GM11168 (cell line): ENCODE data around the gene PRMT3.
"Not testable (repeated sequence)": the region's sequence is repeated elsewhere in the genome, so short reads cannot be mapped to it uniquely, and the experiment has no call there.

ENCODE experiments used
- in situ Hi-C: fragments of 300-500 bp; cut with MboI; formaldehyde crosslinking; loops from one replicate; pipeline ENCODE4 v1.12.0; 2022; ENCODE audit warnings: low sequenced_read_pairs; ENCODE audit not compliant: unreplicated experiment

The PRMT3 gene

DNA sequence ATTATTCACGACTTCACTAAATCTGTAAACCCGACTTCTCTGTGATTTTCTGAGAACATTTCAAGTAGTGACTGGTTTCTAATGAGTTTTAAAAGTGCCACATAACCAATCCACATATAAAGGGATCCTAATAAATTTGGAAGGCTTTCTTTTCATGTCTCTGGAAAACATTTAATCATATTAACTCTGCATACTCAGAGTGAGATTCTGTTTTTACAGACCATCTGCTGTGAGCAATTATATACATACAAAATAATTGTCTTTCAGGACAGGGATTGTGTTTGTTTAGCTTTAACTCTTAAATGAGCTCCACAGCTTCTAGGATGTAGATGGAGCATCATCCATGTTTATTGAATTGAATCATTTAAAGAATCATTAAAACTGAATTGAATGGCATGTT is 65.1 kb downstream of the PRMT3 start:
- in situ Hi-C loops: no loop called here

DNA sequence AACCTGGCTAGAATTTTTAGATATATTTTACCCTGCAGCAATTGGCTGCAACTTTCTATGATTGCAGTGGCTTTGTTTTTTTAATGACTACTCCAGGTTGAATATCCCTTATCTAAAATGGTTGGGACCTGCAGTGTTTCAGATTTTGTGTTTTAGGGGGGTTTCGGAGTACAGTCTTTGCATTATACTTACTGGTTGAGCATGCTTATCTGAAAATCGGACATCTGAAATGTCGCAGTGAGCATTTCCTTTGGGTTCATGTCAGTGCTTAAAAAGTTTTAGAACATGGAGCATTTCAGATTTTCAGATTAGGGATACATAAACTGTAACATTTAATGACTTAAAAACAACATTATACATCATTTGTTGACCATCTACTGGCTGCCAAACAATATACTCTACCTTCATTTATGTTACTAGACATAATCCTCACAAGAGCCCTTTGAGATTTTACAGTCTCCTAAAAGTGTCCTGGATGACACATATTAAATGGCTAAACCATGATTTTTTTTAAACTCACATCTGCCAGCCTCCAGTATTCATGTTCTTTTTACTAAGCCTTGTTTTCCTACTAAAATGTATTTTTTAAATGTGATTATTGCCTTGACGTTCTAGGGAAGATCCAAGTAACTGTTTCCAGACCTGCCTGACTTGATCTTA is 66.3 kb downstream of the PRMT3 start:
- in situ Hi-C loops: no loop called here

DNA sequence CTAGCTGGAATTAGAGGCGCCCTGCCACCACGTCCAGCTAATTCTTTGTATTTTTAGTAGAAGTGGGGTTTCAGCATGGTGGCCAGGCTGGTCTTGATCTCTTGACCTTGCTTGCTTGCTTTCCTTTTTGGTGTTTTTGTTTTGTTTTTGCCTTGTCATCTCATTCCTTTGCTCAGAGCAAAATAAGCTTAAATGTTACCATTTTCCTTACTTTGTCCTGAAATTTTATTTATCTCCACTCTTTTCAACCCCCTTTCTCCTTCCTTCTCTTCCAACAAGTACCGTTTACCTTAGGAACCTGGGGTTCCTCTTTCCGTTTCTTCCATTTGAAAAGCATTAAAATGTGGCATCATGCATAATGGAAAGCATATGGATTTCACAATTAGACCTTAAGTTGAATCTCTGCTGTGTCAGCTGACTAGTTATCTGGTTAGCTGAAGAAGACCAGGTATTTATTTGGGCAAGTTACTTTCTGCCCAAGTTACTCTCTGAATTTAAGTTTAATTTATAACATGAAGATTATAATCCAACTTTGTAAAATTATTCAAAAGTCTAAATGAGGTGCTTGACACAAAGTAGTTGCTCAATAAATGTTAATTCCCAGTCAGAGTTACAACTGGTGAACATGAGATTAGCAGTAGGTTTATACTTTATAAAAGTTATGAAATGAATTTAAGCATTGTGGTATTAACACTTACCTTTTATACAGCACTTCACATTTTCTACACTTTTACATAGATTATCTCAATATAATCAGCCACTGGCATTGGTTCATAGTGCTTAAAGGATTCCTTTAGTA is 69.7 kb downstream of the PRMT3 start:
- in situ Hi-C loops: no loop called here

DNA sequence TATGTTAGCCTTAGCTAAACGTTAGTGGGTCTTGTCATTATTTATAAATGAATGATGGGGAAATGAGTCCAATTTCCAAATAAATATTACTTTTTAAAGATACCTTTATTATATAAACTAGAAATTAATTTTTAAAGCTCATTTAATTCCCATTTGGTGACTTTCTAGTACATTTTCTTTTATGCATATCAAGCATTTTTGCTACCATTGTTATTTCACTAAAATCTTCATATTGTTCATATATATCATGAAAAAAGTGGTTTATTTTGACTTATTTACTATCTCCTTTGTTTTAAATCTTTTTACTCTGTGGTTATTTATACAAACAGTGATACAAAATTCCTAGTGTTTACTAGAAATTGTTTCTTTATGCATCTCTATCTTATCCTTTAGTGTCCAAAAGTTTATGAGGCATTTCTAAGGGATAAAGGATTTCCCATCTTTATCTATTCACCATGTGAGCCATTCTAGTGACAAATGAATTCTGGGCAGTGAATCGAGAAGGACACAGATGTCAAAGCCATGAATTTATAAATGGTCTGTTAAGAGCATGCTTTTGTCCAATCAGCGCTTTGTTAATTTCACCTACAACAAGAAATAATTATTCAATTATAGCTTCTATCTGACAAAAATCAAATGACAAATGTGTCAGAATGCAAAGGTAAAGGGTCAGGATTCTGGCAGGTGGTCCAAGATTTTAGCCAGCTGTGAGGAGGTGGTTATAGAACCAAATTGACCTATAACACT is 70.6 kb downstream of the PRMT3 start:
- in situ Hi-C loops: no loop called here

DNA sequence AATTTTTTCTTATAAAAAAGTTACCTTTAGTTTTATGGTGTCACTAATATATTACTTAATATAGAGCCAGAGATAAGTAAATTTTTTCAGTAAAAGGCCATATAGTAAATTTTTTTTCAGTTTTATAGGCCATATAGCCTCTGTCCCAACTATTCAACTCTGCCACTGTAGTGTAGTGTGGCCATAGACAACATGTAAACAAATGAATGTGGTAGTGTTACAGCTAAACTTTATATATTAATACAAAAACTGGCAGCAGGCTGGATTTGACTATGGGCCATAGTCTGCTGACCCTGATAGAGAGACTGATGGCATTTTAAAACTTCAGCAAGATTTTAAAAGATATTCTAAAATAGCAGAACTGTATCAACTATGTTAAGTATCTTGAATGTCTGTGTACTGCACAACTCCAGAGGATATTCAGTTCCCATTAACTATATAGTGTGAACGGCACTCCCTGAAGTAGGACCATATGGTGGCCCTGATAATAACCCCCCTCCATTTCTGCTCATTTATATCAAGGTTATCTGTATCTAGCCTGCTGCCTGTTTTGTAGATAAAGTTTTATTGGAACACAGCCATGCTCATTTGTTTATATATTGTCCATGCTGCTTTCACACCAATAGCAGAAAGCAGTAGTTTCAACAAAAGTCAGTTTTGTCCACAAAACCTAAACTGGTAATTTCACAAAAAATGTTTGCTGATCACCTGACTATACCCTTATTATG is 71.6 kb downstream of the PRMT3 start:
- in situ Hi-C loops: no loop called here

DNA sequence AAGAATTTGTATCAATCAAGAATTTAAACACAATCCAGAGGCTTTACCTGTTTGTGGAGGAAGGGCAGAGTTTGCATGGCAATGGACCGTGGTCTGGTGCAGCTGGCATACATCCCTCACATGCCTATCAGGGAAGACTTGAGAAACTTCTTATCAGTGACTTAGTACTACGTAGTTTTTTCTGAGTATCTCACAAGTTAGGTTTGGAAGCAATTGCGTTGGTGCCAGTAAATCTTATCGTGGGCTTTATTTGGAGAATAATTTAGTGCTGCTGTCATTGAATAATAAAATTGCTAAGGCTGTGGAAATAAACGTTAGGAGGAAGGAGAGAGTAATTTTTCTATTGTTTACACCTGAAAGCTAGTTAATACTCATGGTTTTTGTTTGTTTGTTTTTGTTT is 72.3 kb downstream of the PRMT3 start:
- in situ Hi-C loops: no loop called here

DNA sequence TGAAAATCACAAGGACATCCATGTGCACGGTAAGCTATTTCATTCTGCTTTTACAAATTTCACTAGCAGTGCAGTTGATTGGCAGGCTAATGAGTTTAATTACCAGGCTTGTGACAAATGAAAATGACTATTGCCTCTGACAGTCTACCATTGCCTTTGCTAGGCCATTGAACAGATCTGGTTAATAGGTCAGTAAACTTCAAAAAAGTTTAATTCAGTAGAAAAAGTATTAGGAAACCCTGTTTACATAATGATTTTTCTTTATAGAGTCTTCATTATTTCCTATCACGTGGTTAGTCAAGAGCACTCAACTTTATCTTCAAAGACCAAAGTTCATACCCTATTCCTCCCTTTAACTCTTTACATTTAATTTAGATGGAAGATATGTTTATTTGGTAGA is 77.0 kb downstream of the PRMT3 start:
- in situ Hi-C loops: no loop called here

DNA sequence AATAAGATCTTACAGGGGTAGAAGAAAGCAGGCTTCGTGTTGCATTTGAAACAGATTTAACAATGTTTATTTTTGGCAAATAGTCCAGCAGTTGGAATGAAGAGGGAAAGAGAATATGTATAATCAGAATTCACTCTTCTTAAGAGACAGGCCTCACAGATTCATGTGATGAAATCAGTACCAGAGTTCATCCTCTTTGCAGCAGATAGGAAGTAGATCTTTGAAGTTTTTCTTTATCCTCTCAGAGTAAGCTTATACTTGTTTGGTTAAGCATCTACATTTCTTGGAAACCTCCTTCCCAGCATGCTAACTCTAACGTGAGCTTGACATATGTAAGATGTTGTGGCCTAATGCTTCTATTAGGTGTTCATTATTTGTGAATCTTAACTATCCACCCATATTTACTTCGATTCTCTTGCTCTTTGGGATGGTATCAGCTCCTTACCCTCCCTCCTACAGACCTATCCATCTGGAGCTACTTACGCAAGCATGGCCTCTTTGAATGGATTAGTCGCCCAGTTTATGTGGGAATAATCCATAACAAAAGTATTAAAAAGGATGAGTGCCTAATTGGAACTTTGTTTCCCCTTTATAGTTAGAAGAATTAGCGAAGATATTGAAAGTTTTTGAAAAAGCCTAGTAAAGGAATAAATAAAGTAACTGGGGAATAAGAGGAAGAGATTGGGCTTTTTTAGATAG is 80.1 kb downstream of the PRMT3 start:
- in situ Hi-C loops: no loop called here

DNA sequence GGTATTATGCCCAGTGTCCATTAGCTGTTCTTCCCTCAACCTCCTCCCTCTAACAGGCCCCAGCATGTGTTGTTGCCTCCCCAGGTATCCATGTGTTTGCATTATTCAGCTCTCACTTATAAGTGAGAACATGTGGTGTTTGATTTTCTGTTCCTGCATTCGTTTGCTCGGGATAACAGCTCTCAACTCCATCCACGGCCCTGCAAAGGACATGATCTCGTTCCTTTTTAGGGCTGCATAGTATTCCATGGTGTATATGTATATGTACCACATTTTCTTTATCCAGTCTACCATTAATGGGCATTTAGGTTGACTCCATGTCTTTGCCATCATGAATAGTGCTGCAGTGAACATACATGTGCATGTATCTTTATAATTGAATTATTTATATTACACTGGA is 82.8 kb downstream of the PRMT3 start:
- in situ Hi-C loops: no loop called here

DNA sequence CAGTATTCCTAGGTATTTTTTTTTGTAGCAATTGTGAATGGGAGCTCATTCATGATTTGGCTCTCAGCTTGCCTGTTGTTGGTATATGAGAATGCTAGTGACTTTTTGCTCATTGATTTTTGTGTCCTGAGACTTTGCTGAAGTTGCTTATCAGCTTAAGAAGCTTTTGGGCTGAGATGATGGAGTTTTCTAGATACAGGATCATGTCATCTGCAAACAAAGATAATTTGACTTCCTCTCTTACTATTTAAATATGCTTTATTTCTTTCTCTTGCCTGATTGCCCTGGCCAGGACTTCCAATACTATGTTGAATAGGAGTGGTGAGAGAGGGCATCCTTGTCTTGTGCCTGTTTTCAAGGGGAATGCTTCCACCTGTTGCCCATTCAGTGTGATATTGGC is 84.4 kb downstream of the PRMT3 start:
- in situ Hi-C loops: not testable (repeated sequence)

DNA sequence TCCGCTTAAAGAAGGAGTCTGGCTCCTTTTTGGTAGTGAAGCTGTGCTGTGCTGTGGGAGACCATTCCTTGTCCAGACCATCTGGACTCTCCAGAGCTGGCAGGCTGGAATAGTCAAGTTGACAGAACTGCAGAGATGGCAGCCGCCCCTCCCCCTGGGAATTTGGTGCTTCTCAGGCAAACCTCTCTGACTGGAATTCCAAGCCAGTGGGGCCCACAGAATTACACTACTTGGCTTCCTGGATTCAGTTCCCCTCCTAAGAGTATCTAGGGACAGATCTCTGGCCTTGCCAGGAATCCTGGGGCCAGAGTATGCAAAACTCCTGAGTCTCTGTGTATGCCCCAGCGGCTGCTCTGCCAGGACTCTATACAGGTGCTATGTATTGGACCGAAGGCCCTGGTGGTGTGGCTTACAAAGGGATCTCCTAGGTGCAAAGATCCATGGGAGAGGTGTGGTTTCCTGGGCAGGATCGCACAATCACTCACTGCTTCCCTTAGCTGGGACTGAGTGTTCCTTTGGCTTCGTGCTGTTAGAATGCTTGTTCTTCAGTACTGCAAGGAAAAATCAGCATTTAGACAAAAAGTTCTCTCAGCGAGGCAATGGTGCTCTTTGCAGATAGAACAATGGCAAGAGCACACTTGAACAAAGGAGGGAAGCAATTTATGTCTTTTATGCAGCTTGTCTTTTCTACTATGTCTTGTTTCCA is 86.8 kb downstream of the PRMT3 start:
- in situ Hi-C loops: no loop called here

DNA sequence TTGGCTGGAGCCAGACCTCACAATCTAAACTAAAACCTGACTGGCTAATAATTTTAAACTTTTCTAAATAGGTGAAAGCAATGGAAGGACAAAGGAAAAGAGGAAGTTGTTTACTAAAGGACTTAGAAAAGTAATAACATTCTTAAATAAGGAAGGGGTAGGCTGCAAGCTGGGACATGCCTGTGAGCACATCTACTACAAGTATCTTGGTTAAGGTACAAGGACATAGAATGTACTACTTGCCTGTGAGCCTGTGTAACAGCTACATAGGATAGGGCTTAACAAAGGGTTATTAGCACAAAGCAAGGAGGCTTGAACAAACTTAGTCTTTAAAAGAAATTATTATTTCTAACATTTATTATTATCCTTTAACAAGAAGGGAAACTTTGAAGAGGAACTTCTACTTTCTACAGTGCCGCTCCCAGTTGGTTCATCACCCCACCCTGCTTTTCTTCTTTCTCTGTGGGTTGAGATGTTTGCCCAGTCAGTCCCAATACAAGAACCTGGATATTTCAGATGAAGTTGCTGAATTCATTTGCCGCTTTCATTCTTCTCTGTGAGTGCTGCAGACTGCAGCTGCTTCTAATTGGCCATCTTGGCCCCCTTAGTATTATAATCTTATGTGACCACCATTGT is 87.5 kb downstream of the PRMT3 start:
- in situ Hi-C loops: no loop called here

DNA sequence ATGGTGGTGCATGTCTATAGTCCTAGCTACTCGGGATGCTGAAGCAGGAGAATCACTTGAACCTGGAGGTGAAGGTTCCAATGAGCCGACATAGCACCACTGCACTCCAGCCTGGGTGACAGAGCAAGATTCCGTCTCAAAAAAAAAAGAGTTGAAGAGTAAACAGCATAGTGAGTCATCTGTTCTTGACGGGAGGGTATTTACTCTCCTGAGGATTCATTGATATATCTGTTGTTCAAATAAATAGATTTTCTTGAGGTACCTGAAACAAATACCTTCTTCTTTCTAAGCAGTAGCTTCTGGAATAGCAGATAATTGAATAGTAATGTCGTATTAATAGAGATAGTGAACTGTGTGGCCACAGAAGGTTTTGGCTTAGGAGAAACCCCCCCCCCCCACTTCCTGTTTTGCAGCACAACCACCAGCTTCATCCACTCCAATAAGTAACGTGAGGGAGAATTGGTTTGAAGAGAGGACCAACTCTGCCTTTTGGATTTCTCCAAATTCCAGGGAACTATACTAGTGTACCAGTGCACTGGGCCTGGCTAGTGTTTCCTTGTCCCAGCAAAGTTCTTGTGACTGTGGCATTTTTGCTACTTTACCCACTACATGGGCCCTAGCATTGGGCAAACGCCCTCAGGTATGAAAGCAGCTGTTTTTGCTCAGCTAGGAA is 90.0 kb downstream of the PRMT3 start:
- in situ Hi-C loops: no loop called here

DNA sequence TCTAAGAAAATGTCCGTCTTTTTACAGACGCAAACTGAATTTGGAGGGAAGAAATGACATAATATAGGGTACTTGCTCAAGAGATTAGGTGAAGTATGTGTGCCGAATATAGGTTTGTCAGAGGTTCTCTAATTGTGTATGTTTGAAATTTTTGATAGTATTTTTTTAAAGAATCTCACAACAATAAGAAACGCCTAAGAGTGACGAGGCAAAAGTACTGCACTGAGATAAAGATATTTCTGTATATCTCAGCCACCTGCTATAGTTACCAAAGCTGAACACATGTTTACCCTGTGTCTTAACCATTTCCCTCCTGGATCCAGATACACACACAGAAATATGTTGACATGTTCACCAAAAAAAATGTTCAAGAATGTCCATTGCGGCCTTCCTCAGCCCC is 92.0 kb downstream of the PRMT3 start:
- in situ Hi-C loops: no loop called here

DNA sequence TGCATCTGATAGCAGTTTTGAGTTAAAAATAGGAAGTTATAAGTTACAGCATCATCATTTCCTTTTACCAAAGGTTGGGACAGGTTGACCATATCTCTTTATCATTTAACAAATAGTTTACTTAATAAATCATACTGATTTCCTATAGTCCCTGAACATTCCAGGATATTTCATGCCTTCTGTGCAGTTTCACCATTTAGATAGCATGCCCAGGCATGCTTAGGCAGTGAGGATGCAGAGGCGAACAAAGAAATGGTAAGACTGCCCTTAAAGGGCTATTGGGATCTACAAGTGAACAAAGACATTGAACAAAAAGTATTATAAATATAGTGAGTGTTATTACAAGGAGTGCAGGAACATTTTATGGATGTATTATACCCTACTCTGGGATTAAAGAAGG is 96.4 kb downstream of the PRMT3 start:
- in situ Hi-C loops: no loop called here

DNA sequence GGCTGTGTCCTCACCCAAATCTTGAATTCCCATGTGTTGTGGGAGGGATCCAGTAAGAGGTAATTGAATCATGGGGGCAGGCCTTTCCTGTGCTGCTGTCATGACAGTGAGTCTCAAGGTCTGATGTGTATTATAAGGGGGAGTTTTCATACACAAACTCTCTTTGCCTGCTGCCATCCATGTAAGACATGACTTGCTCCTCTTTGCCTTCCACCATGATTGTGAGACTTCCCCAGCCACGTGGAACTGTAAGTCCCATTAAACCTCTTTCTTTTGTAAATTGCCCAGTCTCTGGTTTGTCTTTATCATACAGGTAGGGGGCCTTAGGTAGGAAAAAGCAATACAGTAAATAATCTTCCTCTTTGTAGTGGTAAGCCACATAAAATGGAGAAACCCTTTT is 96.9 kb downstream of the PRMT3 start:
- in situ Hi-C loops: not testable (repeated sequence)

DNA sequence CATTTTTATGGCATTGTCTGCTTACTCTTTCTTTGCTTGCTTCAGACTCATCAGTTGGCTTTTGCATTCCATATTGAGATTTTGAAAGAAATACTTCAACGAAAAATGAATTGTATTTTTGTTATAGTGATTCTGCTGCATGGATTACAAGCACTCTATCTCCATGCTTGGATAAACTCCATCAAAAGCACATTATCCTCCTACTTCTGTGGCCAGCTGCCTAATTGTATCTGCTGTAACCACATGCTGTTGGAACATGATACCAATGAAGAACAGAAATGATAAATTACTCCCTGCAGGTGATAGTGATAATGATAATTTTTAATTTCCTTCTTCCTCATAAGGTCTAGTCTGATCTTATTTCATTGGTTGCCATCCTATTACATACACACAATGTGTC is 100.8 kb downstream of the PRMT3 start:
- in situ Hi-C loops: no loop called here

DNA sequence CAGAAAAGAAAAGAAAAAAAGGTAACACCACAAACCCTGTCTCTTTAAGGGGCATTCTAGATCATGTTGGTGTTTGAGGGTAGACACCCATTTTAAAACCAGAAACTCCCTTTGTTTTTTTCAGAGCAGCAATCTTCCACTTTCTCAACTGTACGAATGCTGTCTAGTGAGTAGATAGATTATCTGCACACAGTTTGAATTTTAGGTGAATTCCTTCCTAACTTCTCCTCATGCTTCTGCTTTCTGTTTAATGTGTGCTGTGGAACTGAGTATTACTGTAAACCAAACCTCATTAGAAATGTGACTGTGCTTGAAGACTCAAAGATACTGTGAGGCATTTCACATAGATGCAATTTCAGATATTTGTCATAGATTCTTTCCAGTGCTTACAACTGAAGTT is 102.4 kb downstream of the PRMT3 start:
- in situ Hi-C loops: no loop called here

DNA sequence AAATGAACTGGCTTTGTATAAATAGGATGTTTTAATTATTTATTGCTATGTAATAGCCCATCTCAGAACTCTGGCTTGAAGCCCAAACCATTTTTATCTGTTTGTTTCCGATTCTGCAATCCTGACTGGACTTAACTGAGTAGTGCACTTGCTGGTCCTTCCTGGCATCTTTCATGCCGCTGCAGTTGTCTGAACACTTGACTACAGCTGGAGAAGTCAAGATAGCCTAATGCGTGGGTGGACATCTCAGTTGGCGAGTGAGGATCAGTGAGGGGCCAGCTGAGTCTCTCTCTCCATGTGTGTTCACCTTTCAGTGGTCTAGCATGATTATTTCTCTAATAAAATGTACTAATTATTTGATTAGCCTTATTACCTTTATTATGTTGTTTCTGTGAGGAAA is 105.8 kb downstream of the PRMT3 start:
- in situ Hi-C loops: no loop called here
